ENCODE data around the gene RASGRP2.

Gene RASGRP2

DNA sequence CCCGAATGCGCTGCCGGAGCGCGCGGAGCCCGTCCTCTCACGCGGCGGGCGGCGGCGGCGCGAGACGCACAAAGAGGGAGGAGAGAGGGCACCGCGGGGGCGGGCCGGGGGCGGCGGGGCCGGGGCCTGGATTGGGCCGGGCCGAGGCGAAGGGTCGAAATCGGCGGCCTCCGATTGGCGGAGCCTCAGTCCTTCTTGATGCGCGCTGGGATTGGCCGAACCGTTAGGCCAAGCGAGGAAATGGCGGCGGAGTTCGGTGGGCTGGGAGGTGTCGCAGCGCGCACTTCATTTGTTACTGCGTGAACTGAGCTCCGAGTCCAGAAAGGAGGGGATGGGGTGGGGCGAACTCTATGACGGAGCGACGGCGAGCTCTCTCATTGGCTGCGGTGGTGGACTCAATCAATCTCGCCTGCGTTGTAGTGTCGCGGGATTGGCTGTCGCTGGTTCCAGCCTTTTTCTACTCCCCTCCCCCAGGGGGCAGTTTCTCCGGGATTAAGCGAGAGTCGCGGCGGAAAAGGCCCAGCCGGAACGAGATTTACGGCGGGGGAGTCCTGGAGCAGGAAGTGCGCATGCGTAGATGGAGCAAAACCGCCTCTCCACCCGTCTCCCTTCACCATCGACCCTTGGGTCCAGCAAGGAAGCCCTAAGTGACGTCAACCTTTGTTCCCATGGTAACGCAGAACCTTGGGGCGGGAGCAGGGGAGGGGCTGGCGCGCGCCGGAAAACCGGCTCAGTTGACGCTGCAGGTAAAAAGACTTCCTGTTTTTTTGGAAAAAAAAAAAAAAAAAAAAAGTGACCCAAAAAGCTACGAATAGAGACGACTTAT lies 34.7 kb upstream of the RASGRP2 start, which contains the start of gene SF1:
Gene SF1, minus strand, starts transcription at position 70 of the 826 bp plus-strand sequence. CDS start 150 bp downstream, outside the sequence.
- peak within 1 kb of the TSS; percentile 89 for H3K27ac ChIP-seq (ENCODE audit: low read length)
- peaks cover 38% of the 10 kb centered on the region for H3K36me3 ChIP-seq (ENCODE audit: insufficient read depth, low read depth, low read length)
- H3K9ac ChIP-seq (ENCODE audit: low read depth, low read length): peak within 1 kb of the TSS; percentile 88
- H3K4me3 ChIP-seq (ENCODE audit: low read length): peak within 1 kb of the TSS; percentile 100
- H3K9me3 ChIP-seq (ENCODE audit: insufficient read depth, low read depth, low read length): no peaks in the 10 kb centered on the region
- H3K4me1 ChIP-seq (ENCODE audit: insufficient read depth, low read length): peaks cover 14% of the 10 kb centered on the region
- H3K27me3 ChIP-seq (ENCODE audit: insufficient read depth, low read length): no peaks in the 10 kb centered on the region

DNA sequence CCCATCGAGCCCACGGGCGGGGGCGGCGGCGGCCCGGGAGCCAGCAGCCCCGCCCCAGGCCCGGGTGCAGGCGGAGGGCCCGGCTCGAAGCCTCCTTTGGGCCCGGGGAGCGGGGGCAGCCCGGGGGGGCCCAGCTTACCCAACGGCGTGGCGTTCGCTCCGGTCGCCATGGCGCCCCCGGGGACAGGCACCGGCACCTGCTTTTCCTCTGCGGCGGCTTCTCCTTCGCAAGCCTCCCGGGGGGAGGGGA lies 34.2 kb upstream of the RASGRP2 start:
- H3K27ac ChIP-seq (ENCODE audit: low read length): no peak overlapping the region
- H3K9me3 ChIP-seq (ENCODE audit: insufficient read depth, low read depth, low read length): no peaks in the 10 kb centered on the region
- H3K9ac ChIP-seq (ENCODE audit: low read depth, low read length): peak overlapping the region; percentile 85
- H3K27me3 ChIP-seq (ENCODE audit: insufficient read depth, low read length): no peaks in the 10 kb centered on the region
- peaks cover 44% of the 10 kb centered on the region for H3K36me3 ChIP-seq (ENCODE audit: insufficient read depth, low read depth, low read length)
- peaks cover 14% of the 10 kb centered on the region for H3K4me1 ChIP-seq (ENCODE audit: insufficient read depth, low read length)
- peak overlapping the region; percentile 74; the same call in 1 of the 2 replicates for H3K4me3 ChIP-seq (ENCODE audit: low read length)

DNA sequence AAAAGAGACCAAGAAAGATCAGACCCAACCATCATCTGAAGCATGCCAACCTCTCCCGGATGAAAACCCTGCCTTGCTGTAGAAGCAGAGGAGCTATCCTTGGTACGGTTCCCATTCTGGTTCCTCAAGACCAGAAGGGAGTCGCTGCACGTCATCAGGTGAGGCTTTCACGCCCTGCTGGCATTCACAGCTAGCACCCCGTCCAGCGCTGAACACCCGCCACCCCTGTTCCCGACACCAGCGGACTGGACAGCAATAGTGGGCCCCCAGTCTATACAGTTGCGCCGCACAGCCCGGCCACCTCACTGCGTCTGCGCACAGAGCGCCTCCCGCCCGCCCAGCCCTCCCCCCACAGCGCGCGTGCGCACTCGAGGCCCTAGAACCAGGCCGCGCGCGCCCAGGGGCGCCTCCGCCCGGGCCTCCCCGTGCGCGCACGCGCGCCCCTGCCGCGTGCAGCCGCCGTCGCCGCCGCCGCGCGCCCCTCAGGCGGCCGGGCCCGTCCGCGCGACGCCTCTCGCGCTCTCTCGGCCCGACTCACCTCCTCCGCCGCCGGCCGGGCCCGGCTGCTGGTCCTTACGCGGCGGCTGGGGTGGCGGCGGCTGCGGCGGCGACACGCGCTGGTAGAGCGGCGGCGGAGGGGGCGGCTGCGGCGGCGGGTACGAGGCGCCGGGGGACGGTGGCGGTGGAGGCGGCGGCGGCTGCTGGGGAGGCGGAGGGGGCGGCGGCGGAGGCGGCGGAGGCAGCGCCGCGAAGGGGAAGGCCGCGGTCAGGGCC lies 33.7 kb upstream of the RASGRP2 start:
- no peak overlapping the region for H3K27ac ChIP-seq (ENCODE audit: low read length)
- H3K4me3 ChIP-seq (ENCODE audit: low read length): peak overlapping the region; percentile 100
- H3K27me3 ChIP-seq (ENCODE audit: insufficient read depth, low read length): no peaks in the 10 kb centered on the region
- no peaks in the 10 kb centered on the region for H3K9me3 ChIP-seq (ENCODE audit: insufficient read depth, low read depth, low read length)
- peak overlapping the region; percentile 88 for H3K9ac ChIP-seq (ENCODE audit: low read depth, low read length)
- H3K4me1 ChIP-seq (ENCODE audit: insufficient read depth, low read length): peaks cover 14% of the 10 kb centered on the region
- H3K36me3 ChIP-seq (ENCODE audit: insufficient read depth, low read depth, low read length): peaks cover 49% of the 10 kb centered on the region

DNA sequence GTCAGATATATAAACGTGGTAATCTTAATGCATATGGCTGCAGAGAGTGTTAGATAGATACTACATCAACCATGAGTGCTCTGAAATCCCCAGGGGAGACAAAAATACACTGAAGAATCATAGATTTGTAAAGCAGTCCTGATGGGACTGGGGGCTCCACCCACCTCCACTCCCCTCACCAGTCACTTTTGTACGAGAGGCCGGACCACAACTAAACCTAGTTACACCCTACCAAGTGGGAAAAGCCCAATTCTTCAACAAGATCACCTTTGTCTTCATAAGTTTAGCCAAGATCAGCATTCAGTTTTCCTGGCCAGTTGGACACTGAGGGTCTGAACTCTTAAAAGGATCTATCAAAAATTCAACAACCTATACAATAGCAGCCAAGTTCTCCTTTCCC lies 32.9 kb upstream of the RASGRP2 start:
- Histone ChIP-seq H3K9ac (ENCODE audit: low read depth, low read length) (peak overlapping the region; percentile 88), H3K36me3 (ENCODE audit: insufficient read depth, low read depth, low read length) (peaks cover 57% of the 10 kb centered on the region), H3K27ac (ENCODE audit: low read length) (no peak overlapping the region), H3K4me1 (ENCODE audit: insufficient read depth, low read length) (peaks cover 14% of the 10 kb centered on the region), H3K4me3 (ENCODE audit: low read length) (peak overlapping the region; percentile 100), H3K9me3 (ENCODE audit: insufficient read depth, low read depth, low read length) (no peaks in the 10 kb centered on the region), H3K27me3 (ENCODE audit: insufficient read depth, low read length) (no peaks in the 10 kb centered on the region)

DNA sequence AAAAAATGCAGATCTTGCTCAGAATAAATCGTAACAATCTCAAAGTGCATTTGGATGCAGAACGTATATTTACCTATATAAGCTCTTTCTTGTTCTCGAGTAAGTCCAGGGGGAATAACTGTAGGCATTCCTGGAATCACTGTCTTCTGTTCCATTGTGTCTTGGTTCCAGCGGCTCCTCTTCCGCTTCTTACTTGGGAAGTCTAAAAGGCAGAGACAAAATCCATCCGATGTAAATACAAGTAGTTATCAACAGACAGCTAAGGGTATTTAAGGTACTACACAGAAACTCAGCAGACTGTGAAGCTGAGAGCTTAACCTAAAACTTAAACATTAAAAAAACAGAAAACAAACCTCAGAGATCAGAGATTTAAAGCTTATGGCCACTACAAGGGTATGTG lies 32.5 kb upstream of the RASGRP2 start:
- Histone ChIP-seq H3K27me3 (ENCODE audit: insufficient read depth, low read length) (no peaks in the 10 kb centered on the region), H3K9me3 (ENCODE audit: insufficient read depth, low read depth, low read length) (no peaks in the 10 kb centered on the region), H3K4me1 (ENCODE audit: insufficient read depth, low read length) (peaks cover 14% of the 10 kb centered on the region), H3K4me3 (ENCODE audit: low read length) (peak overlapping the region; percentile 100), H3K27ac (ENCODE audit: low read length) (no peak overlapping the region), H3K9ac (ENCODE audit: low read depth, low read length) (peak overlapping the region; percentile 88; the same call in 1 of the 2 replicates), H3K36me3 (ENCODE audit: insufficient read depth, low read depth, low read length) (peaks cover 61% of the 10 kb centered on the region)

DNA sequence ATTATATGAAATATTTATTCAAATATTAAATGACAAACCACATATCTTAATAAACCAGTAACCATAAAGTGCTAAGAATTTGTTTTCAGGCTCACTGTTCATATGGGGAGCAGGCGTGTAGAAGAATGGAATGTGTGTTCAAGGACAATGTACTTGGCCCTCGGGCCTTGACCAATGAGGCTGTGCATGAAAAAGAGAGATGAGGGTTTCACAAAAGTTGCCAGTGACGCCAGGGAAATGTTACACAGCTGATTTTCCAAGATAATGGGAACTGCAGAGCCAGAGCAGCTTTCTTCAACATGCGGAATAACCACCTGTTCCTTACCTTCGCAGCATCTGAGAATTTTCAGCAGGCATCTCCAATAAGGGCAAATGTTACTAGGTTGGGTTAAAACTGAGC lies 30.2 kb upstream of the RASGRP2 start:
- Histone ChIP-seq H3K9me3 (ENCODE audit: insufficient read depth, low read depth, low read length) (no peaks in the 10 kb centered on the region), H3K36me3 (ENCODE audit: insufficient read depth, low read depth, low read length) (peaks cover 84% of the 10 kb centered on the region), H3K9ac (ENCODE audit: low read depth, low read length) (no peak overlapping the region), H3K4me3 (ENCODE audit: low read length) (no peak overlapping the region), H3K4me1 (ENCODE audit: insufficient read depth, low read length) (peaks cover 14% of the 10 kb centered on the region), H3K27me3 (ENCODE audit: insufficient read depth, low read length) (no peaks in the 10 kb centered on the region), H3K27ac (ENCODE audit: low read length) (no peak overlapping the region)

DNA sequence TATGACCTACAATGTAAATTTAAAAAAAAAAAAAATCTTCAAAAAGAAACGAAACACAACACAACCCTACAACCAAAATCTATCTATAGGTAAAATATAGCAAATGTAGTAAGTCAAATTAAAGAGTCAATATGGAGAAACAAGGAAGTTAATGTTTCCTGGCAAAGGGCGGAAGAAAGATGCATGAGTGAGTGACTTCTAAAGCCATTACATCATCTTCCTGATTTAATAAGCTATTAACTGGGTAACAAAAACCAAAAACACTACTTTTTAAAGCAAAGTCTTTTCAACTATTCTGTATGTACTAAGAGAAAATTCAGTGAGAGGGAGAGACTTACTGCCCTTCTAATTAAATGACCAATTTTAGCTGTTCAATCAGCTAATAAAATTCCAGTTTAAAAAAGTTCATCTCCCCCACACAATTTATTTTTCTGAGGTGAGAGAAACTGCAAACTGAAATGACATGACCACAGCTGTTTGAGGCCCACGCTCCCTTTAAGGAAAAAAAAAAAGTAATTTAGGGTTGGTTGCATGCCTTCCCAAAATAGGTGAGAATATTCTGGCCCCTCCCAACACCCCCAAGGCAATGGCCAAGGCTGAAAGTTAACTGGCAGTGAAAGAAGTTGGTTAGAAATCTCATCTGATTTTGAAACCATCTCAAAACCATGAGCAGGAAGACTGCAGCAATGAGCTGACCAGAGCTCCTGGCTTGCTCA lies 28.5 kb upstream of the RASGRP2 start:
- Histone ChIP-seq H3K27me3 (ENCODE audit: insufficient read depth, low read length) (no peaks in the 10 kb centered on the region), H3K4me3 (ENCODE audit: low read length) (no peak overlapping the region), H3K9ac (ENCODE audit: low read depth, low read length) (no peak overlapping the region), H3K9me3 (ENCODE audit: insufficient read depth, low read depth, low read length) (no peaks in the 10 kb centered on the region), H3K36me3 (ENCODE audit: insufficient read depth, low read depth, low read length) (peaks cover 100% of the 10 kb centered on the region), H3K27ac (ENCODE audit: low read length) (no peak overlapping the region), H3K4me1 (ENCODE audit: insufficient read depth, low read length) (peaks cover 14% of the 10 kb centered on the region)

DNA sequence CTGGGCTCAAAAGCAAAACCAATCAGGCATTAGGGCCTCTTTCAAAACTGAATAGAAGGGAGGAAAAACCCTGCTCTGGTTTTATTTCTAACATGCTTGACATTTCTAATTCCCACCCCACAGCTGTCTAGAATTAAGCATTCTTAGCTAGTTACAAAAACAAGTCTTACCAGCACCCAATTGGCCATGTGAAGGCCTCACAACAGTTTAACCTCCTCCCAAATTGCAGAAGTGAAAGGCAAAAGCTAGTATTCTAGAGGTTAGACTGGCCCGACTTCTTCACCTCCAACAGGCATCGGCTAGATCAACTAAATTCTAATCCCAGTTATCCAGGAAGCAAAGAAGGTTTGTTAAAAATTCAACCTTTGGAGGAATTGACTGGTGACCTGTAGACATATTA lies 27.9 kb upstream of the RASGRP2 start:
- H3K36me3 ChIP-seq (ENCODE audit: insufficient read depth, low read depth, low read length): peaks cover 100% of the 10 kb centered on the region
- H3K27me3 ChIP-seq (ENCODE audit: insufficient read depth, low read length): no peaks in the 10 kb centered on the region
- H3K4me1 ChIP-seq (ENCODE audit: insufficient read depth, low read length): peaks cover 12% of the 10 kb centered on the region
- no peak overlapping the region for H3K9ac ChIP-seq (ENCODE audit: low read depth, low read length)
- H3K4me3 ChIP-seq (ENCODE audit: low read length): no peak overlapping the region
- H3K27ac ChIP-seq (ENCODE audit: low read length): no peak overlapping the region
- no peaks in the 10 kb centered on the region for H3K9me3 ChIP-seq (ENCODE audit: insufficient read depth, low read depth, low read length)

DNA sequence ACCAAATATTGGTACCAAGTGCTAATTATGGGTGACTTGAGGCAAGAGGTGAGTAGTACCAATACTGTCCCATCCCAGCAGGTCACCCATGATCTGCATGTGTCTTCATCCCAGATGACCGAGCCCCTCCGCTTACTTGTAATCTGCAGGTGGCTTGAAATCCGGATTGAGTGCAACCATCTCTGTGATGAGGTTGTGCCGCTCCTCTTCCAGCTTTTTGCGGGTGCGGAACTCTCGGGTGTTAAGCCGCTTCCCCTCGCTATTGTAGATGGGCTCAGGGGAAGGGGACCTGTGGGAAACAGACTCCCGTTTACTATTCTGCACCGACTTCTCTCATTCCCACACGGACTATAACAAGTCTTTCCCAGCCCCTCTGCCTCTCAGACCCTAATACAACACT lies 26.2 kb upstream of the RASGRP2 start:
- Histone ChIP-seq H3K4me3 (ENCODE audit: low read length) (no peak overlapping the region), H3K36me3 (ENCODE audit: insufficient read depth, low read depth, low read length) (peaks cover 96% of the 10 kb centered on the region), H3K9me3 (ENCODE audit: insufficient read depth, low read depth, low read length) (no peaks in the 10 kb centered on the region), H3K27me3 (ENCODE audit: insufficient read depth, low read length) (no peaks in the 10 kb centered on the region), H3K9ac (ENCODE audit: low read depth, low read length) (no peak overlapping the region), H3K27ac (ENCODE audit: low read length) (no peak overlapping the region), H3K4me1 (ENCODE audit: insufficient read depth, low read length) (0 out of 2 replicates have a peak, but pooled peaks cover 3% of the 10 kb centered on the region)

DNA sequence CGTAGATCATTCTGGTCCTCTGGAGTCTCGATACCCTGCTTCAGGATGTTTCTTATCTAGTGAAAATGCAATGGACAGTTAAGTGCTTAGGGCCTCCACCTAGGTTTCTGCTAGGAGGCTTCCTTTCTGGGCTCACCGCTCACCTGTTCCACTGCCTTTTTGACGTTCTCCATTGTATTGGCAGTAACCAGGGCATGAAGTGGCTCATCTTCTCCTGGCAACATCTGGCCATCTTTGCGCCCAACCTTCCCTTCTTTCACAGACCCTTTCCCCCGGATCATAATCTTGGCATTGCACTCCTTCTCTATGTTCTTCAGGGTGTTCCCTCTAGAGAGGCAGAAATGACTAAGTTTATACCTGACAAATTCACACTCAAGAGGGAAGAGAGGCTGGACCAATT lies 25.3 kb upstream of the RASGRP2 start:
- peaks cover 96% of the 10 kb centered on the region for H3K36me3 ChIP-seq (ENCODE audit: insufficient read depth, low read depth, low read length)
- no peak overlapping the region for H3K27ac ChIP-seq (ENCODE audit: low read length)
- no peaks in the 10 kb centered on the region for H3K9me3 ChIP-seq (ENCODE audit: insufficient read depth, low read depth, low read length)
- H3K27me3 ChIP-seq (ENCODE audit: insufficient read depth, low read length): no peaks in the 10 kb centered on the region
- peaks cover 11% of the 10 kb centered on the region; the same call in 1 of the 2 replicates for H3K4me1 ChIP-seq (ENCODE audit: insufficient read depth, low read length)
- no peak overlapping the region for H3K9ac ChIP-seq (ENCODE audit: low read depth, low read length)
- H3K4me3 ChIP-seq (ENCODE audit: low read length): no peak overlapping the region

DNA sequence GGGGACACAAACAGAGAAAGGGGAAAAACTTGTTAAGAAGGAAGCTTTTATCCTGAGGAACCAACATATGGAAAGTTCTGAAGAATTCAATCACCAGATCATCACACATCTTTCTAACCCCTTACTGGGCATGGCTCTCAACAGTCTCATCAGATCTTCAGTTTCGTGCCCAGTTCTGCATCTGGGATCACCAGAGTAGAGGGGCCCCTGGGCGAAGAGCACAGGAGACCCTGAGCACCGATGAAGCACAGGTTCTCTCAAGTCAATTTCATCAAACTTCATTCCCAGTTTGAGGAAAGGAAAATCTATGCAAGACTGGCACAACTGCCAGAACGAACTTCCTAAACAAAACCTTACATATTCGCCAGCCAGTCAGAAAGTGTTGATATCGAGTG lies 24.4 kb upstream of the RASGRP2 start:
- peaks cover 21% of the 10 kb centered on the region; the same call in 1 of the 2 replicates for H3K4me1 ChIP-seq (ENCODE audit: insufficient read depth, low read length)

More for the DNA sequence above, 24.4 kb upstream of the RASGRP2 start:
- H3K4me3 ChIP-seq (ENCODE audit: low read length): no peak overlapping the region
- no peaks in the 10 kb centered on the region for H3K27me3 ChIP-seq (ENCODE audit: insufficient read depth, low read length)
- H3K9me3 ChIP-seq (ENCODE audit: insufficient read depth, low read depth, low read length): no peaks in the 10 kb centered on the region
- H3K27ac ChIP-seq (ENCODE audit: low read length): no peak overlapping the region
- peaks cover 95% of the 10 kb centered on the region for H3K36me3 ChIP-seq (ENCODE audit: insufficient read depth, low read depth, low read length)
- no peak overlapping the region for H3K9ac ChIP-seq (ENCODE audit: low read depth, low read length)
